Measurements from ENCODE around the gene HRAS. TPM values are rescaled to one million over a fixed set of nuclear protein-coding genes. Genes with fewer than 3 reads are reported as not detected.
A peak's percentile ranks its signal among the peaks of the same experiment; 100 is the strongest.
"Not testable (repeated sequence)": the region's sequence is repeated elsewhere in the genome, so short reads cannot be mapped to it uniquely, and the experiment has no call there.

Gene HRAS
- total RNA-seq, 1 donor from 2014 or later, result 93.5 TPM

DNA sequence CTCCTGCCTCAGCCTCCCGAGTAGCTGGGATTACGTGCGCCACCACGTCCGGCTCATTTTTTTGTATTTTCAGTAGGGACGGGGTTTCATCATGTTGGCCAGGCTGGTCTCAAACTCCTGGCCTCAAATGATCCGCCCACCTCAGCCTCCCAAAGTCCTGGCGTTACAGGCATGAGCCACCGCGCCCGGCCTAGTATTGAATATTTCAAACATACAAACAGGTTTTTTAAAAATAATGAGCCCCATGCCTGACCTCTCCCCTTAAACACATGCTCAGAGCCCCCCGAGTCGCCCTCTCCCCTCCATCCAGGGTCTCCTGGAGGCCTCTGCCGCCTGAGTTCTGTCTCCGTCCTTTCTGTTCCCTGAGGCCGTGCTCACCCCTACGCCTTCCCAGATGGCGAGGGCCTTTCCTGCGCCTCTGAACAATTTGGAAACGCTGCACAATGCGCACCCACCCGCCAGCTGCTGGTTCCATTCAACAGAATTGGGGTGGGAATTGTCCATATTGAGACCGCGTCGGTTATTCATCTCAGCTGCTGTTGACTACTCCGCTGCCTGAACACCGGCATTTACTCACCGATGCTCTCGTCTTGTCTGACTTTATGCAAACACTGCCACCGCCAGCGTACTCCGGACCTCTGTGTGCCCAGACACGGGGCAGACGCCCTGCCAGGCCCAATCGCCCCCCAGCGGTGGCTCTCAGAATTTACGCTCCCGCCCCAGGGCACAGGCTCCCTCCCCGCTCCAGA lies 14.8 kb downstream of the HRAS start:
- no peaks in the 10 kb centered on the region for H3K27me3 Mint-ChIP-seq (ENCODE audit: low read depth)
- peaks cover 4% of the 10 kb centered on the region for H3K4me1 Mint-ChIP-seq
- DNase-seq (ENCODE audit: low read depth, low spot score), result no peak
- peaks cover 3% of the 10 kb centered on the region for H3K9me3 Mint-ChIP-seq
- H3K4me3 Mint-ChIP-seq, result peak overlapping the region; percentile 47
- H3K36me3 Mint-ChIP-seq (ENCODE audit: low read depth), result peaks cover 24% of the 10 kb centered on the region
- TF ChIP-seq, protein P1, sequence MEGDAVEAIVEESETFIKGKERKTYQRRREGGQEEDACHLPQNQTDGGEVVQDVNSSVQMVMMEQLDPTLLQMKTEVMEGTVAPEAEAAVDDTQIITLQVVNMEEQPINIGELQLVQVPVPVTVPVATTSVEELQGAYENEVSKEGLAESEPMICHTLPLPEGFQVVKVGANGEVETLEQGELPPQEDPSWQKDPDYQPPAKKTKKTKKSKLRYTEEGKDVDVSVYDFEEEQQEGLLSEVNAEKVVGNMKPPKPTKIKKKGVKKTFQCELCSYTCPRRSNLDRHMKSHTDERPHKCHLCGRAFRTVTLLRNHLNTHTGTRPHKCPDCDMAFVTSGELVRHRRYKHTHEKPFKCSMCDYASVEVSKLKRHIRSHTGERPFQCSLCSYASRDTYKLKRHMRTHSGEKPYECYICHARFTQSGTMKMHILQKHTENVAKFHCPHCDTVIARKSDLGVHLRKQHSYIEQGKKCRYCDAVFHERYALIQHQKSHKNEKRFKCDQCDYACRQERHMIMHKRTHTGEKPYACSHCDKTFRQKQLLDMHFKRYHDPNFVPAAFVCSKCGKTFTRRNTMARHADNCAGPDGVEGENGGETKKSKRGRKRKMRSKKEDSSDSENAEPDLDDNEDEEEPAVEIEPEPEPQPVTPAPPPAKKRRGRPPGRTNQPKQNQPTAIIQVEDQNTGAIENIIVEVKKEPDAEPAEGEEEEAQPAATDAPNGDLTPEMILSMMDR (conservative IDR thresholded peaks at IDR 0.05), result no peak
- no peak overlapping the region for H3K27ac Mint-ChIP-seq (ENCODE audit: unreplicated experiment)

DNA sequence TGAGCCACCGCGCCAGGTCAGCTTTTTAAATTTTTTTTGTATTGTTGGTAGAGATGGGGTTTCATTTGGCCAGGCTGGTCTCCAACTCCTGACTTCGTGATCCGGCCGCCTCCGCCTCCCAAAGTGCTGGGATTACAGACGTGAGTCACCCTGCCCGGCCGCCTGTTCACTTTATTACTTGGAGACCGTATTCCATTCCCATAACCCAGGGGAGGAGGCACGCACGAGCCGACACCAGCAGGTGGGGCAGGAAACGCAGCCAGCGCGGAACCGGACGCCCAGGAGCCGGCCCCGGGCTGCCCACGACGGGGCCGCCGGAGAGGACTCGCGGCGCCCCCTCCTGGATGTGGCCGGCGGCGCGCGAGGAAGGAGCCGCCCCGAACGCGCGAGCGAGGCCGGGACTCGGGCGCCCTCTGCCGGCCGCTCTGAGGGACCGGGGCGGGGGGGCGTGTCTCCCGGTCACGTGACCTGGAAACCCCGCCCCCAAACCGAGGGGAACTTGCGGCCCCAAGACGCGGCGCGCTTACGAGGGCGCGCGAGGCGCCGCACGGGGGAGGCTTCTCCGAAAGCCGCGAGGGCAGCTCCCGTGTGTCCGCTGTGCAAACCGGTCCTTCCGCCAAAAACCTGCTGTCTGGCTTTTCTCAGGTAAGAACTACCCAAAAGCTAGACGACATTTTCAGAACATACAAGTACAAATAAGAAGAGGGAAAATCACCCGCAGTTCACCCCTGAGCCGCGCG lies 16.7 kb downstream of the HRAS start:
- Mint-ChIP-seq H3K27ac (ENCODE audit: unreplicated experiment) (no peak overlapping the region), H3K9me3 (peaks cover 3% of the 10 kb centered on the region), H3K36me3 (ENCODE audit: low read depth) (peaks cover 29% of the 10 kb centered on the region), H3K27me3 (ENCODE audit: low read depth) (no peaks in the 10 kb centered on the region), H3K4me1 (peaks cover 4% of the 10 kb centered on the region), H3K4me3 (no peak overlapping the region)
- peak; percentile 84 for DNase-seq (ENCODE audit: low read depth, low spot score)
- TF ChIP-seq, protein P1 (conservative IDR thresholded peaks at IDR 0.05), result peak; percentile 99

DNA sequence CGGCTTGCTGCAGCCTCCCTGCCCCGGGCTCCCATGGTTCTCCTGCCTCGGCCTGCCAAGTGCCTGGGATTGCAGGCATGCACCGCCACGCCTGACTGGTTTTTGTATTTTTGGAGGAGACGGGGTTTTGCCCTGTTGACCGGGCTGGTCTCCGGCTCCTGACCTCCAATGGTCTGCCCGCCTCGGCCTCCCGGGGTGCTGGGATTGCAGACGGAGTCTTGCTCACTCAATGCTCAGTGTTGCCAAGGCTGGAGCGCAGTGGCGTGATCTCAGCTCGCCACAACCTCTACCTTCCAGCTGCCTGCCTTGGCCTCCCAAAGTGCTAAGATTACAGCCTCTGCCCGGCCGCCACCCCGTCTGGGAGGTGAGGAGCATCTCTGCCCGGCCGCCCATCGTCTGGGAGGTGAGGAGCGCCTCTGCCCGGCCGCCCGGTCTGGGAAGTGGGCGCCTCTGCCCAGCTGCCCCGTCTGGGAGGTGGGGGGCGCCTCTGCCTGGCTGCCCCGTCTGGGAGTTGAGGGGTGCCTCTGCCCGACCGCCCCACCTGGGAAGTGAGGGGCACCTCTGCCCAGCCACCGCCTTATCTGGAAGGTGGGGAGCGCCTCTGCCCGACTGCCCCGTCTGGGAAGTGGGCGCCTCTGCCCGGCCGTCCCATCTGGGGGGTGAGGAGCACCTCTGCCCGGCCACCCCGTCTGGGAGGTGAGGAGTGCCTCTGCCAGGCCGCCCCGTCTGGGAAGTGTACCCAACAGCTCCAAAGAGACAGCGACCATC lies 18.3 kb downstream of the HRAS start:
- H3K27me3 Mint-ChIP-seq (ENCODE audit: low read depth); H3K9me3 Mint-ChIP-seq; H3K27ac Mint-ChIP-seq (ENCODE audit: unreplicated experiment); H3K4me3 Mint-ChIP-seq; H3K4me1 Mint-ChIP-seq; DNase-seq (ENCODE audit: low read depth, low spot score): not testable (repeated sequence)
- H3K36me3 Mint-ChIP-seq (ENCODE audit: low read depth), result peaks cover 33% of the 10 kb centered on the region

DNA sequence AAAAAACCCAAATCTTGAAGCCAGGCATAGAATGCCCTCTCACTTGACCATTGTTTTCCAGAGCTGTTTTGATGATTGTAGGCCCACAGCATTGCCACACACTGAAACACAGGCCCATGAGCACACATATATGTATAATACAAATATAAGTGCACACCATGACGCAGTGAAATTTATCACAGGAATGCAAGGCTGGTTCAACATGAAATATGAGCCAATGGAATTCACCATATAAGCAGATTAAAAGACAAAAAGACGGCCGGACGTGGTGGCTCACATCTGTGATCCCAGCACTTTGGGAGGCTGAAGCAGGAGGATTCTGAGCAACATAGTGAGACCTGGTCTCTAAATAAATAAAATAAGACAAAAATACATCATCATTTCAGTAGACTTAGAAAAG lies 19.0 kb downstream of the HRAS start:
- Mint-ChIP-seq H3K27me3 (ENCODE audit: low read depth) (no peaks in the 10 kb centered on the region), H3K27ac (ENCODE audit: unreplicated experiment) (no peak overlapping the region), H3K36me3 (ENCODE audit: low read depth) (peaks cover 36% of the 10 kb centered on the region), H3K4me3 (no peak overlapping the region), H3K9me3 (peaks cover 3% of the 10 kb centered on the region), H3K4me1 (peaks cover 4% of the 10 kb centered on the region)
- DNase-seq (ENCODE audit: low read depth, low spot score), result no peak
- TF ChIP-seq, protein P1 (conservative IDR thresholded peaks at IDR 0.05), result no peak

DNA sequence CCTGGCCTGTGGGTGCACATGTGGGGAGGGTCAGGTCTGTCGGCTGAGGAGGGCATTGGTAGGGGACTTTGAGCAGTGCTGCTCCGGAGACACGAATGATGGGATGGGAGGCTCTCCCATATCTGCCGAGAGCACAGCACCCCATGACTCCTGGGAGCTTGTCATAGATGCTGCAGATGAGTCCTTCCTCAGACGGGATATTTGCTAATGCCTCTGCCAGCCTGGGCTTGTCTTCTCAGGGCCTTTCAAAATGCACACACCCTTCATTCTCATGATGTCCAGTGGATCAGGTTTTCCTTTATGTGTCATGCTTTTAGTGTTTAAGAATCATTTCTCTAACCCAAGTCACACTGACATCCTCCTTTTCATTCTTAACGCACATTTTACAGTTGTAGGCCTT lies 20.2 kb downstream of the HRAS start:
- TF ChIP-seq, protein P1 (conservative IDR thresholded peaks at IDR 0.05), result no peak
- Mint-ChIP-seq H3K27ac (ENCODE audit: unreplicated experiment) (no peak overlapping the region), H3K9me3 (peaks cover 3% of the 10 kb centered on the region), H3K36me3 (ENCODE audit: low read depth) (peaks cover 28% of the 10 kb centered on the region), H3K4me1 (peaks cover 4% of the 10 kb centered on the region), H3K27me3 (ENCODE audit: low read depth) (no peaks in the 10 kb centered on the region), H3K4me3 (peak overlapping the region; percentile 18)
- DNase-seq (ENCODE audit: low read depth, low spot score), result no peak

All from neural crest cell (in vitro differentiated cells).